IPS DF 6.9 (cell line): ENCODE measurements around the gene STXBP4.
A peak's percentile ranks its signal among the peaks of the same experiment; 100 is the strongest.

Source experiments
- DNase-seq: peaks from one replicate; pipeline ENCODE4 v3.0.0-alpha.2; 2013; ENCODE audit warnings: low read depth, low spot score
- H3K27ac ChIP-seq: one replicate; pipeline ENCODE4 v1.5.1; 2013; ENCODE audit warnings: low read length, control low read depth
- H3K27me3 ChIP-seq: 2 replicates; pipeline ENCODE4 v1.6.1; 2013; ENCODE audit warnings: mild to moderate bottlenecking, low read length; ENCODE audit not compliant: control insufficient read depth, insufficient read depth
- H3K36me3 ChIP-seq: 2 replicates; pipeline ENCODE4 v1.6.1; 2013; ENCODE audit warnings: low read length; ENCODE audit not compliant: control insufficient read depth, insufficient read depth
- H3K4me1 ChIP-seq: 2 replicates; pipeline ENCODE4 v1.6.1; 2013; ENCODE audit warnings: low read length; ENCODE audit not compliant: control insufficient read depth, insufficient read depth
- H3K4me3 ChIP-seq: 2 replicates; pipeline ENCODE4 v1.5.1; 2013; ENCODE audit warnings: mild to moderate bottlenecking, low read length
- H3K9me3 ChIP-seq: 2 replicates; pipeline ENCODE4 v1.6.1; 2013; ENCODE audit warnings: low read length, inconsistent platforms; ENCODE audit not compliant: control insufficient read depth, insufficient read depth
- whole genome bisulfite sequencing: extraction: QIAGEN DNeasy Blood & Tissue Kit; methylation state at CpG from one replicate; pipeline ENCODE4 v1.1.7; 2013; ENCODE audit warnings: mixed read lengths, missing lambda C conversion rate; ENCODE audit not compliant: insufficient read length, insufficient coverage; 5-methylcytosine and 5-hydroxymethylcytosine counted together

The STXBP4 gene

DNA sequence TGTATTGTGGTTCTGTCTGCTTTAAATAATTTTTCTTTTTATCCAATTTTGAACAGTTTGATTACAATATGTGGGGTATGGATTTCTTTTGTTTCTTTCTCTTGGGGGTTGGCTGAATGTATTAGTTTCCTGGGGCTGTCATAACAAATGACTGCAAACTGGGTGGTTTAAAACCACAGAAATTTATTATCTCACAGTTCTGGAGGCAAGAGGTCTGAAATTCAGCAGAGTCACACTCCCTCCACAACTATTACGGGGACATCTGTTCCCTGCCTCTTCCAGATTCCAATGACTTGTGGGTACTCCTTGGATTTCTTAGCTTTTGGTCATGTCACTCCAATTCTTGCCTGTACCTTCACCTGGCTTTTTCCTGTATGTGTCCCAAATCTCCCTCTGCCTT is 23.8 kb upstream of the STXBP4 start:
- no peaks in the 10 kb centered on the region for H3K27me3 ChIP-seq
- no peak overlapping the region for H3K27ac ChIP-seq
- H3K4me1 ChIP-seq, result no peaks in the 10 kb centered on the region
- no peak overlapping the region for H3K4me3 ChIP-seq
- H3K36me3 ChIP-seq, result peaks cover 5% of the 10 kb centered on the region; the same call in 1 of the 2 replicates
- no peak for DNase-seq
- no peaks in the 10 kb centered on the region for H3K9me3 ChIP-seq
- no CpG with 5 or more reads among the region's 1 CpG for WGBS

DNA sequence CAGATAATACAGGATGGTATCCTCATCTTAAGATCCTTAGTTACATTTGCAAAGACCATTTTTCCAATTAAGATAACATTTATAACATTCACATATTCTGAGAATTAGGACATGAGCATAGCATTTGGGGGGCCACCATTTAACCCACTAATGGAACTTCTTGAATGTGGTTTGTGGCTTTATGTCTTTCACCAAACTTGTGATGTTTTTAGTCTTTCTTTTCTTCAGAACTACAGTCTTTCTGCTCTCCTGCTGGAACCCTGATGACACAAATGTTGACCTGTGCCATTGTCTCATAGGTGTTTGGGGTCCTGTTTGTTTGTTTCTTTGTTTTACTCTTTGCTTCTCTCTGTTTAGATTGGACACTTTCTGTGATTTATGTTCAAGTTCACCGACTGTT is 23.3 kb upstream of the STXBP4 start:
- H3K36me3 ChIP-seq, result peaks cover 5% of the 10 kb centered on the region; the same call in 1 of the 2 replicates
- no CpG with 5 or more reads among the region's 1 CpG for WGBS
- H3K4me1 ChIP-seq, result no peaks in the 10 kb centered on the region
- H3K27me3 ChIP-seq, result no peaks in the 10 kb centered on the region
- no peak for DNase-seq
- H3K27ac ChIP-seq, result no peak overlapping the region
- no peak overlapping the region for H3K4me3 ChIP-seq
- H3K9me3 ChIP-seq, result no peaks in the 10 kb centered on the region

DNA sequence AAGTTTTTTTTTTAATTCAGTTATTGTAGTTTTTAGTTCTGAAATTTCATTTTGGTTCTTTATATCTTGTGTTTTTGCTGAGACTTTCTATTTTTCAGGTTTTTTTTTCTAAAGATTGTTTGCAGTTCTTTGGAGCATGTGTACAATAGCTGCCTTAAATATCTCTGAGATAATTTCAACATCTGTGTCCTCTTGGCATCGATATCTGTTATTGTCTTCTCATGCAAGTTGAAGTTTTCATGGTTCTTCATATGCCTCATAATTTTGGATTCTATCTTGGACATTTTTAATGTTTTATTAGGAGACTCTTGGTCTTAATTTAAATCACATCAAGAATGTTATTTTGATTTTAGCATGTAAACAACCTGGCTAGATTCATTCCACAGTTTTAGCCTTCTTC is 22.9 kb upstream of the STXBP4 start:
- H3K4me1 ChIP-seq, result no peaks in the 10 kb centered on the region
- no peak overlapping the region for H3K27ac ChIP-seq
- H3K9me3 ChIP-seq, result no peaks in the 10 kb centered on the region
- no CpG with 5 or more reads among the region's 1 CpG for WGBS
- no peaks in the 10 kb centered on the region for H3K27me3 ChIP-seq
- no peak for DNase-seq
- peaks cover 5% of the 10 kb centered on the region; the same call in 1 of the 2 replicates for H3K36me3 ChIP-seq
- no peak overlapping the region for H3K4me3 ChIP-seq

GRCh38 chr17:54947396-54947795 is 21.2 kb upstream of the STXBP4 start:
- H3K4me1 ChIP-seq, result no peaks in the 10 kb centered on the region
- no peaks in the 10 kb centered on the region for H3K9me3 ChIP-seq
- WGBS, result no CpG with 5 or more reads among the region's 2 CpGs
- DNase-seq, result no peak
- no peaks in the 10 kb centered on the region for H3K27me3 ChIP-seq
- no peak overlapping the region for H3K4me3 ChIP-seq
- H3K36me3 ChIP-seq, result peaks cover 8% of the 10 kb centered on the region; the same call in 1 of the 2 replicates
- no peak overlapping the region for H3K27ac ChIP-seq

GRCh38 chr17:54948380-54948779 is 20.2 kb upstream of the STXBP4 start:
- no peaks in the 10 kb centered on the region for H3K9me3 ChIP-seq
- no CpG with 5 or more reads among the region's 5 CpGs for WGBS
- H3K4me1 ChIP-seq, result no peaks in the 10 kb centered on the region
- no peak overlapping the region for H3K4me3 ChIP-seq
- no peak overlapping the region for H3K27ac ChIP-seq
- peaks cover 13% of the 10 kb centered on the region; the same call in 1 of the 2 replicates for H3K36me3 ChIP-seq
- no peak for DNase-seq
- H3K27me3 ChIP-seq, result no peaks in the 10 kb centered on the region

GRCh38 chr17:54950116-54950515 is 18.4 kb upstream of the STXBP4 start:
- WGBS, result no CpG with 5 or more reads among the region's 2 CpGs
- Histone ChIP-seq H3K4me3 (no peak overlapping the region), H3K9me3 (no peaks in the 10 kb centered on the region), H3K27ac (no peak overlapping the region), H3K27me3 (no peaks in the 10 kb centered on the region), H3K4me1 (no peaks in the 10 kb centered on the region), H3K36me3 (peaks cover 17% of the 10 kb centered on the region; the same call in 1 of the 2 replicates)
- DNase-seq, result no peak

- Histone ChIP-seq H3K4me3 (no peak overlapping the region), H3K9me3 (no peaks in the 10 kb centered on the region), H3K27ac (no peak overlapping the region), H3K36me3 (peaks cover 17% of the 10 kb centered on the region; the same call in 1 of the 2 replicates), H3K27me3 (no peaks in the 10 kb centered on the region), H3K4me1 (no peaks in the 10 kb centered on the region)
- DNase-seq, result no peak
- WGBS, result no CpG with 5 or more reads among the region's 4 CpGs
These were observed 17.3 kb upstream of the STXBP4 start for GRCh38 chr17:54951286-54951685.

DNA sequence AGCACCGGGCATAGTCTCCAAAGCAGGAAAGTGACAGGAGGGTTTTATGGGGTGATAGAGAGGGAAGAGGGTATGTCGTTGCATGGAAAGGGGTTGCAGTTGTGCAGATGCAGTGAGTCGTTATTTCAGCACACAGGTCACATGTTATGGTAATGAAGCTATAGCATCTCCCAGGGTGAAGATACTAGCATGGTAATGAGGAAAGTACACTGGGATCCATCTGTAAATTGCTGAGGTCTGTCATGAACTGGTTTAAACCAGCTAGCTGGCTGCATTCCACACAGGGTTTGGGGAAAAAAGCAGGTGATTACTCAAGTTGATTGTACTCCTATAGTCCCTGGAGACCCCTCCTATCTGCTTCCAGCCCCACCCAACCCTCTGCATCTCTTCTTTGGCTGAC is 11.8 kb upstream of the STXBP4 start:
- H3K4me3 ChIP-seq, result no peak overlapping the region
- no peak overlapping the region for H3K27ac ChIP-seq
- no peak for DNase-seq
- H3K27me3 ChIP-seq, result no peaks in the 10 kb centered on the region
- 100% methylated on average over 1 of the region's 3 CpGs for WGBS
- peaks cover 9% of the 10 kb centered on the region; the same call in 1 of the 2 replicates for H3K36me3 ChIP-seq
- no peaks in the 10 kb centered on the region for H3K9me3 ChIP-seq
- no peaks in the 10 kb centered on the region for H3K4me1 ChIP-seq

GRCh38 chr17:54967621-54968261 is 824 bp upstream of the STXBP4 start:
- H3K27me3 ChIP-seq, result no peaks in the 10 kb centered on the region
- no CpG with 5 or more reads among the region's 21 CpGs for WGBS
- H3K36me3 ChIP-seq, result no peaks in the 10 kb centered on the region
- H3K27ac ChIP-seq, result no peak overlapping the region
- H3K9me3 ChIP-seq, result no peaks in the 10 kb centered on the region
- no peak for DNase-seq
- H3K4me3 ChIP-seq, result peak overlapping the region; percentile 81
- H3K4me1 ChIP-seq, result no peaks in the 10 kb centered on the region

DNA sequence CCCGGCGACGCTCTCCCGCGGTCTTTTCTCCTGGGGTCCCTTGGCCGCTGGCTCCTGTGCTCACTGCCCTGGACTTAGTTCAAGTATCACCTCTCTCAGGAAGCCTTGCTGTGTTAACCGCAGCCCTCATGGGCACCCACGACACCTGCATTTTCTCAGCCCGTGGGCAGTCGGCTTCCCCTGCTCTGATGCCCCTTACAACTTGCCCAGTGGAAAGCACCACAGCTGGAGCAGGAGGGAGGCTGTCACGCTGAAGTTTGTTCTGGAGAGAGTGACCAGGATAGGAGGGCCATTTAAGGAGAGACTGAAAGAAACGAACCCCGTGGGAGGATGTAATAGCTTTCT is 395 bp downstream of the STXBP4 start:
- no CpG with 5 or more reads among the region's 13 CpGs for WGBS
- no peak overlapping the region for H3K27ac ChIP-seq
- H3K9me3 ChIP-seq, result no peaks in the 10 kb centered on the region
- DNase-seq, result no peak
- H3K36me3 ChIP-seq, result no peaks in the 10 kb centered on the region
- no peaks in the 10 kb centered on the region for H3K27me3 ChIP-seq
- no peaks in the 10 kb centered on the region for H3K4me1 ChIP-seq
- peak overlapping the region; percentile 81 for H3K4me3 ChIP-seq
